Anterior cingulate cortex (tissue), 58 donors: ENCODE data around the gene RNF212B.
"Not testable (repeated sequence)": the region's sequence is repeated elsewhere in the genome, so short reads cannot be mapped to it uniquely, and the experiment has no call there.

ENCODE experiments used
- DNase-seq, 58 donors: peaks; one replicate each; lab custom pipeline; 2025; lab: John Stamatoyannopoulos, UW

The RNF212B gene

GRCh38 chr14:23237772-23238594, at the start of gene RNF212B:
Gene RNF212B, plus strand, starts transcription at chr14:23237936. Its CDS starts 2,410 bp downstream, at chr14:23240346.
- DNase-seq = peak in 55 of 58 donors; percentile 2 to 84 (median 46)

GRCh38 chr14:23193432-23193831, 44.3 kb upstream of the RNF212B start:
- DNase-seq = no peak

GRCh38 chr14:23195552-23196101, 42.1 kb upstream of the RNF212B start:
- no peak for DNase-seq

- not testable (repeated sequence) for DNase-seq
Measured at GRCh38 chr14:23196487-23196886, 41.2 kb upstream of the RNF212B start.

GRCh38 chr14:23199141-23199540, 38.6 kb upstream of the RNF212B start:
- not testable (repeated sequence) for DNase-seq

GRCh38 chr14:23202001-23202400, 35.7 kb upstream of the RNF212B start:
- DNase-seq = no peak

GRCh38 chr14:23206422-23207145, 31.2 kb upstream of the RNF212B start:
- no peak for DNase-seq

- no peak for DNase-seq
Measured at GRCh38 chr14:23207146-23207540, 30.6 kb upstream of the RNF212B start.

- DNase-seq = no peak
Measured at GRCh38 chr14:23208324-23208723, 29.4 kb upstream of the RNF212B start.

GRCh38 chr14:23209651-23210423, 27.9 kb upstream of the RNF212B start:
- no peak for DNase-seq

GRCh38 chr14:23215421-23215820, 22.3 kb upstream of the RNF212B start:
- no peak for DNase-seq

- DNase-seq = no peak
Measured at GRCh38 chr14:23217032-23218020, 20.4 kb upstream of the RNF212B start.

- no peak for DNase-seq
Measured at GRCh38 chr14:23219075-23219474, 18.7 kb upstream of the RNF212B start.

- DNase-seq = not testable (repeated sequence)
Measured at GRCh38 chr14:23224958-23225357, 12.8 kb upstream of the RNF212B start.

GRCh38 chr14:23227566-23227965, 10.2 kb upstream of the RNF212B start:
- DNase-seq = no peak

- no peak for DNase-seq
Measured at GRCh38 chr14:23228812-23229211, 8.9 kb upstream of the RNF212B start.

- not testable (repeated sequence) for DNase-seq
Measured at GRCh38 chr14:23232241-23232808, 5.4 kb upstream of the RNF212B start.

- no peak for DNase-seq
Measured at GRCh38 chr14:23240661-23241060, 2.9 kb downstream of the RNF212B start.
